ENCODE measurements around the gene C19orf38.

DNA sequence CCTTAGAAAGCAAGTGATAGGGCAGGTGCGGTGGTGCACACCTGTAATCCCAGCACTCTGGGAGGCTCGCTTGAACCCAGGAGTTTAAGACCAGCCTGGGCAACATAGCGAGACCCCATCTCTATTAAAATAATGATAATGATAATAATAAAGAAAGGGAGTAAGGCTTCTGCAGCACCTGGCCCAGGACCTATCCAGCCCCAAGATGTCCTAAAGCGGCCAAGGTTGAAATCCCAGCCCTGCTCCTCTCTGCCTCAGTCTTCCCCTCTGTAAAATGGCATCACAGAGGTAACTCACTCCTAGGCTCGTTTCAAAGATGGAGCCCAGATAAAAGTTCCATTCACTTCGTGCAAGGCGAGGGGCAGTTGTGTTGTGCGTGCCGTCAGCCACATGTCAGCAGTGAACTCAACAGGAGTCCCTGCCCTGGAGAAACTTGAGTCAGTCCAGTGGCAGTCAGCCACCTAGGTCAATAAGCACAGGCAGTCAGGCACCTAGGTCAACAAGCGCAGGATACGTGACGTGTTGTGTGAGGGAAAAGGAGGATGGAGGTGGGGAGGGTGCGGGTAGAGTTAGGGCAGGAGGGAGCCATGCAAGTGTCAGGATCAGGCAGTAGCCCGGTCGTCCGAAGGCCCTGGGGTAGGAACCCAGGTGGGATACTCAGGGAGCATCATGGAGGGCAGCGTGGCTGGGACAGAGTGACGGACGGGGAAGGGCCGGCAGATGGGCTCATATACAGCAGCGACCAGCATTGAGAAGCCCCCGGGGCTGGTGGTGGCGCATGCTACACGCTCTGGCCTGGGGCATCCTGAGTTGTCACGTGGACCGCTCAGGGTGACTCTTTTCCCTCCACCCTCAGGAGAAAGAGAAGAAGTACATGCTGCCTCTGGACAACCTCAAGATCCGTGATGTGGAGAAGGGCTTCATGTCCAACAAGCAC is 28.8 kb upstream of the C19orf38 start:
- TF ChIP-seq, protein P1, sequence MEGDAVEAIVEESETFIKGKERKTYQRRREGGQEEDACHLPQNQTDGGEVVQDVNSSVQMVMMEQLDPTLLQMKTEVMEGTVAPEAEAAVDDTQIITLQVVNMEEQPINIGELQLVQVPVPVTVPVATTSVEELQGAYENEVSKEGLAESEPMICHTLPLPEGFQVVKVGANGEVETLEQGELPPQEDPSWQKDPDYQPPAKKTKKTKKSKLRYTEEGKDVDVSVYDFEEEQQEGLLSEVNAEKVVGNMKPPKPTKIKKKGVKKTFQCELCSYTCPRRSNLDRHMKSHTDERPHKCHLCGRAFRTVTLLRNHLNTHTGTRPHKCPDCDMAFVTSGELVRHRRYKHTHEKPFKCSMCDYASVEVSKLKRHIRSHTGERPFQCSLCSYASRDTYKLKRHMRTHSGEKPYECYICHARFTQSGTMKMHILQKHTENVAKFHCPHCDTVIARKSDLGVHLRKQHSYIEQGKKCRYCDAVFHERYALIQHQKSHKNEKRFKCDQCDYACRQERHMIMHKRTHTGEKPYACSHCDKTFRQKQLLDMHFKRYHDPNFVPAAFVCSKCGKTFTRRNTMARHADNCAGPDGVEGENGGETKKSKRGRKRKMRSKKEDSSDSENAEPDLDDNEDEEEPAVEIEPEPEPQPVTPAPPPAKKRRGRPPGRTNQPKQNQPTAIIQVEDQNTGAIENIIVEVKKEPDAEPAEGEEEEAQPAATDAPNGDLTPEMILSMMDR (IDR thresholded peaks at IDR 0.05): no peak
- no peak for TF ChIP-seq EZH2 (IDR thresholded peaks at IDR 0.05; ENCODE audit: borderline replicate concordance, insufficient read depth, low read depth, low read length, poor library complexity, severe bottlenecking)
